NT2/D1 (cell line): Measurements from ENCODE around the gene SUN1.

Source experiments
- SUZ12 ChIP-seq: IDR thresholded peaks from 2 replicates; pipeline ENCODE4 v1.6.1; 2011; ENCODE audit not compliant: insufficient read length, insufficient read depth; ENCODE audit errors: extremely low read depth
- YY1 ChIP-seq: IDR thresholded peaks from 2 replicates; pipeline ENCODE4 v1.6.1; 2011; ENCODE audit not compliant: insufficient read length, insufficient read depth
- ZNF274 ChIP-seq: IDR thresholded peaks from 2 replicates; pipeline ENCODE4 v1.6.1; 2011; ENCODE audit warnings: mild to moderate bottlenecking, low read depth, low read length

GRCh38 chr7:874031-874749 is 41.9 kb downstream of the SUN1 start:
- TF ChIP-seq SUZ12 (no peak), YY1 (no peak), ZNF274 (no peak)
